Measurements from ENCODE around the gene DYNC1I1.

The DYNC1I1 gene

DNA sequence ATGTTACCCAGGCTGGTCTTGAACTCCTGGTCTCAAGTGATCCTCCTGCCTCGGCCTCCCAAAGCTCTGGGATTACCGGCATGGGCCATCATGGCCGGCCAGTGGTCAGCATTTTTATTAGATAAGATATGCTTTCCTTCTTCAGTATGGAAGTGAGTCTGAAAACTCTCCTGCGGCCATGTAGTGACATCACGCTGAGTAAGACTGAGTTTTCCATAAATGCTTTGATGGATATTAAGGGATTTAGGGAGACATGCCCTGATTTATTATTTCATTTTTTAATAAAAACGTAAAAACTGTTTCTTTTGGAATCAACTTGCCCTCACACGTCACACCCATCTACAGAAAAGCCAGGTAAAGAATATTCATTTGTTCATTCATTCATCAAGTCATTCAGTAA is 48.4 kb downstream of the DYNC1I1 start:
- no peak overlapping the region for H3K27ac ChIP-seq (ENCODE audit: low read depth, low read length)
- no peak overlapping the region for H3K9ac ChIP-seq (ENCODE audit: low read length)
- H3K36me3 ChIP-seq (ENCODE audit: control insufficient read depth, insufficient read depth, low read length), result no peaks in the 10 kb centered on the region
- no peaks in the 10 kb centered on the region for H3K9me3 ChIP-seq (ENCODE audit: control insufficient read depth, insufficient read depth, low read depth, low read length)
- no peak overlapping the region for H3K4me3 ChIP-seq (ENCODE audit: low read depth, low read length)
- H3K27me3 ChIP-seq (ENCODE audit: control insufficient read depth, insufficient read depth, low read length), result no peaks in the 10 kb centered on the region
- 0 out of 2 replicates have a peak, but pooled peaks cover 3% of the 10 kb centered on the region for H3K4me1 ChIP-seq (ENCODE audit: control insufficient read depth, insufficient read depth, low read length)

DNA sequence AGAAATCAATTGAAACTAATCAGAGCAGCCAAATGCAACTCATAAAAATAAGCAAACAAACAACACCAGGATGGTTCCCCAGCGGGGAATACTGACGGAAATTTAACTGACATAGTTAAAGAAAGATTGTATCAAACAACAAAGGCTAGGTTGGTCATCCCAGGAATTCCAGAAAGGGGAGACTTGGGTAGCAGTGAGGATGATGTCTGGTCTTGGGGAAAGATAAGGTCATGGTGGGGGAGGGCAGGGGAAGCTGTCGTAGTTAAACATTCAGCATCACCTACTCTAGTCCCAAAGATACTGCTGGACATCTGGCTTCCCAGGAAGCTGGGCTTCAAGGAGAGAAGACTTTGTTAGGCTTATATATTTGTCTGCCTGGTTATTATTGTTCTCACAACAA is 50.4 kb downstream of the DYNC1I1 start:
- H3K36me3 ChIP-seq (ENCODE audit: control insufficient read depth, insufficient read depth, low read length), result no peaks in the 10 kb centered on the region
- H3K4me3 ChIP-seq (ENCODE audit: low read depth, low read length), result no peak overlapping the region
- H3K9me3 ChIP-seq (ENCODE audit: control insufficient read depth, insufficient read depth, low read depth, low read length), result no peaks in the 10 kb centered on the region

DNA sequence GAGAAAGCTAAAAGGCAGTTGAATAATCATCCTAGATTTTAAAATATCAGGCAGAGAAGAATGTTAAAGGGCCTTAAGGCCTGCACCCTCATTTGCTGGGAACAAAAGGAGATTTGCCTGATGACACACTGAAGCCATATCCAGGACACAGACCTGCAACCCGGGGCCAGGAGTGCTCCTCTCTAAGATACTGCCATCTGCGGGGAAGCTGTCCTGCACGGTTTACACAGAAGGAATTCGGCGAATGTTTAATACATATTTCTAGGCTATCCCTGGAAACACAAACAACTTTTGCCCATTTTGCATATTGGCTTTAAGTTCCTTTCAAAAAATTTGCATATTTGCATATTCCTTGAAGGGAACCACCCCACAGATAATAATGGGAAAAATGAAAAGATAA is 52.3 kb downstream of the DYNC1I1 start:
- no peak overlapping the region for H3K27ac ChIP-seq (ENCODE audit: low read depth, low read length)
- no peak overlapping the region for H3K9ac ChIP-seq (ENCODE audit: low read length)
- no peaks in the 10 kb centered on the region for H3K9me3 ChIP-seq (ENCODE audit: control insufficient read depth, insufficient read depth, low read depth, low read length)
- H3K27me3 ChIP-seq (ENCODE audit: control insufficient read depth, insufficient read depth, low read length), result no peaks in the 10 kb centered on the region
- no peaks in the 10 kb centered on the region for H3K36me3 ChIP-seq (ENCODE audit: control insufficient read depth, insufficient read depth, low read length)
- H3K4me1 ChIP-seq (ENCODE audit: control insufficient read depth, insufficient read depth, low read length), result peaks cover 25% of the 10 kb centered on the region
- H3K4me3 ChIP-seq (ENCODE audit: low read depth, low read length), result no peak overlapping the region

More for the DNA sequence above, 50.4 kb downstream of the DYNC1I1 start:
- peak overlapping the region; percentile 70; the same call in 1 of the 2 replicates for H3K27ac ChIP-seq (ENCODE audit: low read depth, low read length)
- H3K27me3 ChIP-seq (ENCODE audit: control insufficient read depth, insufficient read depth, low read length), result no peaks in the 10 kb centered on the region
- H3K4me1 ChIP-seq (ENCODE audit: control insufficient read depth, insufficient read depth, low read length), result peaks cover 6% of the 10 kb centered on the region
- H3K9ac ChIP-seq (ENCODE audit: low read length), result no peak overlapping the region

DNA sequence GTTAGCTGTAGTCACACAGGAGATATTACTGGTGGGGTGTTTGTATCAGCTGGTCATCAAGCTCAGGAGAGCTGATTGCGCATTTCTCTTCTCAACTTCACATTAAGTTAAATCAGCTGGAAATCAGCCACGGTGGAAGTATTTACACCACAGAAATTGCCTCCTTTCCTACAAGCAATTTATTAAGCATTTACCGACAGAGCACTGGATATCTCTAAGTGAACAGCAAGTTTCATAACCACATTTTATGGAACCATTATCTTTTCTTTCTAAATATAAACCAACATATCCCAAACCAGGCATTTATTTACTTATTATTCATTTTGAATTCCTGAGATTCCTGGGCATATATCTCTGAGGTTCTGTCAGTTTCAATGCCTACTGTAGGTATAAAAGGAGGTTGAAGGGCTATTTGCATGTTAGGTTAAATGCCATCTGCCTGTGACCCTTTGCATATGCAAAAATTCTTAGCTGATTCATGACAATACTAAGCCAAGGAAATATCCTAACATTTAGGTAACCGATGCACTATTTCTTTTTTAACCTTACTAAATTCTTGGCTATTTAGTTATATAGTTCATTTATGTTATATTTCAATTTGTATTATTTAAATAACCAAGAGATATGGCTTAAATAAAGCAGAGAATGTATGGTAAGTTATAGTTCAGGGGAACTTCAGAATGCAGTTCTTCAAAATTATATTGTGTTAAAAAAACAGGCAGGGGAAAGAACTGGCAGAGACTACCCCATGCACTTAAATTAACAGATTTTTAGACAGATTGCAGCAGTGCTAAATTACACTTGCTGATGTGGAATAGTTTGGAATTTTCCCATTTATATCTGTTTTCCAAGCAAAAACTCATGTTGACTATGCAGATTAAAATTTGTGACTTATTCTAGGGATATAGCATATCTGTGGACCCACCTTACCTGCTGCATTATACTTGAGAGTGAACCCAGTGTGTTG is 56.8 kb downstream of the DYNC1I1 start:
- Histone ChIP-seq H3K36me3 (ENCODE audit: control insufficient read depth, insufficient read depth, low read length) (no peaks in the 10 kb centered on the region), H3K27me3 (ENCODE audit: control insufficient read depth, insufficient read depth, low read length) (no peaks in the 10 kb centered on the region), H3K4me3 (ENCODE audit: low read depth, low read length) (peak overlapping the region; percentile 13; the same call in 1 of the 2 replicates), H3K27ac (ENCODE audit: low read depth, low read length) (peak overlapping the region; percentile 44), H3K9ac (ENCODE audit: low read length) (no peak overlapping the region), H3K4me1 (ENCODE audit: control insufficient read depth, insufficient read depth, low read length) (peaks cover 29% of the 10 kb centered on the region), H3K9me3 (ENCODE audit: control insufficient read depth, insufficient read depth, low read depth, low read length) (no peaks in the 10 kb centered on the region)

DNA sequence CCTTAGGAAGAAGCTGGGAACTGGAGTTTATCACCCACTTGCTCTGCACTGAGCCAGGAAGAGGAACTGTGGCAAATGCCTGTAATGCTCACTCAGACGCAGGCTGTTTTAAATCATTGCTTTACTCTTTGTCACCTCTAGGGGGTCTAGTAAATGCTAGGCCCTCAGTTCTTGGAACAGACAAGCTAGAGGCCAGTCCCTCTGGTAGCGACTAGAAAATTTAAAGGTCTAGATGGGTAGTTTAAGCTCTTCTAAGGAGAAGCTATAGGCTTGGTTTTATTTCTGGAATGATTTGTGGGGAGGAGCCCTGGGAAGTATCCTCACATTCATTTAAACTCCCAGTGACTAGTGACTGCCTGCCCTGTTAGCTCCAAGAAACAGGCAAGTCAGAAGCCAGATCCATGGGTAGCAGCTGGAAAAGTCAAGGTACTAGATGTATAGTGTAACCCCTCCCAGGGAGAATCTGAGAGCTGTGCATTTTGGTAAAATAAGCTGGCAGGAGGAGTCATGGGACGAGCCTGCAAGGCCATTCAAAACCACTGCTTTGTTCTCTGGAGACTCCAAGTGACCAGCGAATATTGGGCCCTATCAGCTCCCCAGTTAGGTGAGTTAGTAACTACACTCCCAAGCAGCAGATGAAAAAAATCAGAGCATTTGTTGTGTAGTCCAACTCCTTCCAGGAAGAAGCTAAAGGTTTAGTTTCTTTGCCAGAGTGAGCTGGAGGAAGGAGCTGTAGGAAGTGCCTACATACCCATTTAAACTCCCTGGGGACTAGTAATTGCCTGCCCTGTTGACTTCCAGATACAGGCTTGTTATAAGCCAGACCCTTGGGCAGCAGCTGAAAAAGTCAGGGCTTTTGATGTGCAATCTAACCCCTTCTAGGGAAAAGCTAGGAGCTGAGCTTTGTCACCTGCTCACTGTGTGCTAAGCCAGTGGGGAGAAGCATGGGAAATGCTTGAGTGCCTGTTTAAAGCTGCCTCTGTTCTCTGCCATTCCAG is 68.9 kb downstream of the DYNC1I1 start:
- Histone ChIP-seq H3K27me3 (ENCODE audit: control insufficient read depth, insufficient read depth, low read length) (no peaks in the 10 kb centered on the region), H3K4me3 (ENCODE audit: low read depth, low read length) (no peak overlapping the region), H3K36me3 (ENCODE audit: control insufficient read depth, insufficient read depth, low read length) (no peaks in the 10 kb centered on the region), H3K9me3 (ENCODE audit: control insufficient read depth, insufficient read depth, low read depth, low read length) (peaks cover 6% of the 10 kb centered on the region; the same call in 1 of the 2 replicates), H3K9ac (ENCODE audit: low read length) (peak overlapping the region; percentile 60), H3K27ac (ENCODE audit: low read depth, low read length) (peak overlapping the region; percentile 69; the same call in 1 of the 2 replicates), H3K4me1 (ENCODE audit: control insufficient read depth, insufficient read depth, low read length) (peaks cover 28% of the 10 kb centered on the region)

DNA sequence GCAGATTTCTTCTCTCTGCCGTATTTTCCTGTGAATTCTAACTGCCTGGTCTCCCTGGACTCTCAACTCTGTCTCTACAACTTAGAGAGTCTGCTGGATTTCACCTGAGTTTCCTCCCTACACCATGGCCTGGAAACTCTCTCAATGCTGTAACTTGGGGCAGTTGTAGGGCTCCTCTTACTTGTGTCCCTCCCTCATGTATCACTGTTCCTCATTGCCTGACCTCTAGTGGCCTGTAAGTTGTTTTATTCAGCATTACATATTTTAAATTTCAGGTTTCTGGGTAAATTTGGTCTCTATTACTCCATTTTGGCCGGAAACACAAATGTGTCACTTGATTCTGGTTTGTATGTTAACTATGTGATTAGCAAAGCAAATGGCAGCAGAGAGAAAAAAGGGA is 70.9 kb downstream of the DYNC1I1 start:
- Histone ChIP-seq H3K27me3 (ENCODE audit: control insufficient read depth, insufficient read depth, low read length) (no peaks in the 10 kb centered on the region), H3K4me3 (ENCODE audit: low read depth, low read length) (no peak overlapping the region), H3K9me3 (ENCODE audit: control insufficient read depth, insufficient read depth, low read depth, low read length) (peaks cover under 1% of the 10 kb centered on the region; the same call in 1 of the 2 replicates), H3K9ac (ENCODE audit: low read length) (peak overlapping the region; percentile 53), H3K4me1 (ENCODE audit: control insufficient read depth, insufficient read depth, low read length) (peaks cover 31% of the 10 kb centered on the region), H3K36me3 (ENCODE audit: control insufficient read depth, insufficient read depth, low read length) (no peaks in the 10 kb centered on the region), H3K27ac (ENCODE audit: low read depth, low read length) (peak overlapping the region; percentile 51; the same call in 1 of the 2 replicates)

DNA sequence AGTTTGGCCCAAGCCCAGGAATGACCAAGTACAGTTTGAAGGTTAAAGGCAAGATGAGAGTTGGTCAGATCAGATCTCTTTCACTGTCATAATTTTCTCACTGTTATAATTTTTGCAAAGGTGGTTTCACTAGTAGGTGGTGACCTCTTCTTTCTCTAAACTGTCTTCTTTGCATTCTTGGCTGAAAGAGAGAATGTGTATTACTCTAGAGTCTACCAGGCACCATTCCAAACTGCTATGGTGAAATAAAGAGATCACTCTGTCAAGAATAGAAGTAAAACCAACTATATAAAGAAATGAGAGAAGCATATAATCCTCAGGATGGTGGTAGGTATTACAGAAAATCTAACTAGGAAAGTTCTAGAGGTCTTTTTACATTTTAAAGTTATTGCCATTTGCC is 72.7 kb downstream of the DYNC1I1 start:
- Histone ChIP-seq H3K36me3 (ENCODE audit: control insufficient read depth, insufficient read depth, low read length) (no peaks in the 10 kb centered on the region), H3K27ac (ENCODE audit: low read depth, low read length) (no peak overlapping the region), H3K9ac (ENCODE audit: low read length) (no peak overlapping the region), H3K4me3 (ENCODE audit: low read depth, low read length) (no peak overlapping the region), H3K4me1 (ENCODE audit: control insufficient read depth, insufficient read depth, low read length) (peaks cover 31% of the 10 kb centered on the region), H3K9me3 (ENCODE audit: control insufficient read depth, insufficient read depth, low read depth, low read length) (no peaks in the 10 kb centered on the region), H3K27me3 (ENCODE audit: control insufficient read depth, insufficient read depth, low read length) (no peaks in the 10 kb centered on the region)

DNA sequence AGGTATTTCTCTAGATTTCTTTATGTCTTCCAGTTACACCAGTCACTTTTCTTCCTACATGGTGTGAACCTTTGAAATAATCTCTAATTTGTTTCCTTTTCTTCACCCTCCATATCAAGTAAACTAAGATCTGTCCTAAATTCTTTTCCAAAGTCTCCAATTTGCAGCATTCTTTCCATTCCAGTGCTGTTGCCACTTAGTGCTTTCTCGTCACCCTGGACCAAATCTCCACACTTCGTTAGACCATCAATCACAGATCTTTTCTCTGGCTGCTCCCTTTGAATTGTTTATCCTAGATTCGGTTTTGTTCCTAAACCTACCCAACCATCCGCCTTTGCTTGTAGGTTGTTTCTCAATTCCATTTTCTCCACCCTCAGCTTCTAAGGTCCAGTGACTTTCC is 74.7 kb downstream of the DYNC1I1 start:
- Histone ChIP-seq H3K4me3 (ENCODE audit: low read depth, low read length) (no peak overlapping the region), H3K4me1 (ENCODE audit: control insufficient read depth, insufficient read depth, low read length) (peaks cover 15% of the 10 kb centered on the region), H3K9ac (ENCODE audit: low read length) (no peak overlapping the region), H3K27ac (ENCODE audit: low read depth, low read length) (no peak overlapping the region), H3K9me3 (ENCODE audit: control insufficient read depth, insufficient read depth, low read depth, low read length) (no peaks in the 10 kb centered on the region), H3K27me3 (ENCODE audit: control insufficient read depth, insufficient read depth, low read length) (no peaks in the 10 kb centered on the region), H3K36me3 (ENCODE audit: control insufficient read depth, insufficient read depth, low read length) (no peaks in the 10 kb centered on the region)

DNA sequence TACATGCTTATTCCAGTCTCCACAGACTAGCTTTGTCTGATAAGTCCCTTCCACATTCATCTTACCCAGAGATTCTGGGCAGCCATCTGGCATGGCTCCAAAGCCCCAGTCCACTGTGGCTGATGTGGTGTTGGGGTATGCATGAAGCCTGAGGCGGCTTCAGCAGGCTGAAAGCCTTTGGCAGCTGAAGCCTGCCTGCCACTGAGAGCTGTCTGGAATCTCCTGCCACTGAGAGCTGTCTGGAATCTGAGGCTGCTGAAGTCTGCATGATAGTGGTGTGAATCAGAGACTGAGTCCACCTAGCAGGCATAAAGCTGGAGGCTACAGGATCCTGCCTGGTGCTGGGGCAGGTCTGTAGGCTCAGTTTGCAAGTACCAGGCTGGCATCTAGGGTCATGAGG is 87.1 kb downstream of the DYNC1I1 start:
- no peaks in the 10 kb centered on the region for H3K9me3 ChIP-seq (ENCODE audit: control insufficient read depth, insufficient read depth, low read depth, low read length)
- H3K27ac ChIP-seq (ENCODE audit: low read depth, low read length), result no peak overlapping the region
- no peaks in the 10 kb centered on the region for H3K36me3 ChIP-seq (ENCODE audit: control insufficient read depth, insufficient read depth, low read length)
- no peaks in the 10 kb centered on the region for H3K27me3 ChIP-seq (ENCODE audit: control insufficient read depth, insufficient read depth, low read length)
- peaks cover 12% of the 10 kb centered on the region; the same call in 1 of the 2 replicates for H3K4me1 ChIP-seq (ENCODE audit: control insufficient read depth, insufficient read depth, low read length)
- H3K9ac ChIP-seq (ENCODE audit: low read length), result no peak overlapping the region
- H3K4me3 ChIP-seq (ENCODE audit: low read depth, low read length), result no peak overlapping the region

DNA sequence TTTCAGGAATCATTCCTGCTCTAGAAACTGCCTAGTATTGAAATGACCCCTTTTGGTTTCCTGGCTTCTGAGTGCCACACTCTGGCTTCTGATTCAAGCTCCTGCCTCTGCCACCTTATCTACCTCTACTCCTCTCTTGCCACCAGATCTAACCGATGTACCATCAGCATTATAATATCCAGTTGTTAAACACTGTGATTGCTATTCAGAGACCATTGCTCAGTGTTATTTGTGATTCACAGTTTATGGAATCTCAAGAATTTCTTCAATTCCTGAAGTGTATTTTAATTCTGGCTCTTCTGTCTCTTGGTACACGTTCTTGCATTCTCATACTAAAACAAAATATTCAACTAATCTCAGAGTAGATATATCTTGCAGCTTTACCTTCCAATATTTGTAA is 88.7 kb downstream of the DYNC1I1 start:
- Histone ChIP-seq H3K27me3 (ENCODE audit: control insufficient read depth, insufficient read depth, low read length) (no peaks in the 10 kb centered on the region), H3K27ac (ENCODE audit: low read depth, low read length) (no peak overlapping the region), H3K36me3 (ENCODE audit: control insufficient read depth, insufficient read depth, low read length) (no peaks in the 10 kb centered on the region), H3K4me1 (ENCODE audit: control insufficient read depth, insufficient read depth, low read length) (peaks cover 12% of the 10 kb centered on the region; the same call in 1 of the 2 replicates), H3K9me3 (ENCODE audit: control insufficient read depth, insufficient read depth, low read depth, low read length) (no peaks in the 10 kb centered on the region), H3K9ac (ENCODE audit: low read length) (no peak overlapping the region), H3K4me3 (ENCODE audit: low read depth, low read length) (no peak overlapping the region)

All from HUES6 (cell line).